ENCODE results near the gene ARHGAP22. TPM values are rescaled to one million over a fixed set of nuclear protein-coding genes. Genes with fewer than 3 reads are reported as not detected.

ARHGAP22 gene
- total RNA-seq, 4 donors from 2014 or later = 2.2 to 9.1 (median 4.8) TPM

GRCh38 chr10:48554246-48554645 is 50.6 kb downstream of the ARHGAP22 start:
- intact Hi-C loops (cut with DNase I) = no loop called here

GRCh38 chr10:48552946-48553564 is 51.8 kb downstream of the ARHGAP22 start:
- Histone ChIP-seq H3K4me1 (peaks cover 6 to 27% (median 21%) of the 10 kb centered on the region in 4 donors), H3K9me3 (no peaks in the 10 kb centered on the region), H3K36me3 (no peaks in the 10 kb centered on the region), H3K27ac (replicated peaks in 1 of 4) (no peak overlapping the region), H3K4me3 (no peak overlapping the region), H3K27me3 (no peaks in the 10 kb centered on the region)
- DNase-seq (ENCODE audit: extremely low spot score) = no peak
- TF ChIP-seq POLR2A (IDR thresholded peaks at IDR 0.05; ENCODE audit: low read depth) (no peak), CTCF (IDR thresholded peaks at IDR 0.05) (no peak)
- WGBS = 96% methylated on average over 12 of the region's 13 CpGs
- intact Hi-C loops (cut with DNase I) = no loop called here

More at GRCh38 chr10:48554246-48554645, 50.6 kb downstream of the ARHGAP22 start:
- H3K27me3 ChIP-seq = no peaks in the 10 kb centered on the region
- no peaks in the 10 kb centered on the region for H3K36me3 ChIP-seq
- no peak overlapping the region for H3K4me3 ChIP-seq
- TF ChIP-seq POLR2A (IDR thresholded peaks at IDR 0.05; ENCODE audit: low read depth) (no peak), CTCF (IDR thresholded peaks at IDR 0.05) (no peak), EP300 (IDR thresholded peaks at IDR 0.05) (no peak), POLR2AphosphoS5 (IDR thresholded peaks at IDR 0.05) (no peak)
- peak overlapping the region in 2 of 4 donors; percentile 20 to 37 for H3K27ac ChIP-seq (replicated peaks in 1 of 4)
- peaks cover 6 to 27% (median 21%) of the 10 kb centered on the region in 4 donors for H3K4me1 ChIP-seq
- WGBS = 58% methylated on average over 2 of the region's 3 CpGs
- no peaks in the 10 kb centered on the region for H3K9me3 ChIP-seq
- no peak for DNase-seq (ENCODE audit: extremely low spot score)

- H3K27me3 ChIP-seq = no peaks in the 10 kb centered on the region
- WGBS = 54% methylated on average over 6 of the region's 7 CpGs
- H3K9me3 ChIP-seq = no peaks in the 10 kb centered on the region
- no peak overlapping the region for H3K4me3 ChIP-seq
- no peak overlapping the region for H3K27ac ChIP-seq (replicated peaks in 1 of 4)
- intact Hi-C loops (cut with DNase I) = loop anchor here (2.0 kb wide), 1 partner anchor 105 kb away; no protein-coding TSS in a partner anchor
- peak; percentile 56 to 65 (median 62) for TF ChIP-seq CTCF (IDR thresholded peaks at IDR 0.05)
- no peak for TF ChIP-seq POLR2AphosphoS5 (IDR thresholded peaks at IDR 0.05)
- no peak for TF ChIP-seq POLR2A (IDR thresholded peaks at IDR 0.05; ENCODE audit: low read depth)
- no peak for TF ChIP-seq EP300 (IDR thresholded peaks at IDR 0.05)
- H3K4me1 ChIP-seq = peaks cover 6 to 27% (median 21%) of the 10 kb centered on the region in 4 donors
- H3K36me3 ChIP-seq = no peaks in the 10 kb centered on the region
- DNase-seq (ENCODE audit: extremely low spot score) = no peak
Observed at GRCh38 chr10:48551861-48552591, 52.8 kb downstream of the ARHGAP22 start.

- TF ChIP-seq POLR2AphosphoS5 (IDR thresholded peaks at IDR 0.05) = no peak
- TF ChIP-seq POLR2A (IDR thresholded peaks at IDR 0.05; ENCODE audit: low read depth) = no peak
- no peak for TF ChIP-seq EP300 (IDR thresholded peaks at IDR 0.05)
- no peak for TF ChIP-seq CTCF (IDR thresholded peaks at IDR 0.05)
- Histone ChIP-seq H3K27ac (replicated peaks in 1 of 4) (no peak overlapping the region), H3K4me3 (no peak overlapping the region), H3K36me3 (no peaks in the 10 kb centered on the region), H3K9me3 (no peaks in the 10 kb centered on the region), H3K27me3 (no peaks in the 10 kb centered on the region), H3K4me1 (peaks cover 6 to 27% (median 21%) of the 10 kb centered on the region in 4 donors)
- DNase-seq (ENCODE audit: extremely low spot score) = no peak
- intact Hi-C loops (cut with DNase I) = loop anchor here (2.0 kb wide), 1 partner anchor 106 kb away; no protein-coding TSS in a partner anchor
- 38% methylated on average over 2 of the region's 3 CpGs for WGBS
Observed at GRCh38 chr10:48550977-48551376, 53.9 kb downstream of the ARHGAP22 start.
